ACHN (cell line): ENCODE measurements around the gene CRABP2.

Experiments
- DNase-seq: peaks from one replicate; pipeline ENCODE4 v3.0.0-alpha.2; 2015
- in situ Hi-C: cut with HindIII; loops from 2 replicates; pipeline ENCODE4 v1.10.0; 2017; ENCODE audit warnings: low sequenced_read_pairs, low pct_ligation_motif_present, low pct_unique_long_range_greater_than_20kb

CRABP2 gene

DNA sequence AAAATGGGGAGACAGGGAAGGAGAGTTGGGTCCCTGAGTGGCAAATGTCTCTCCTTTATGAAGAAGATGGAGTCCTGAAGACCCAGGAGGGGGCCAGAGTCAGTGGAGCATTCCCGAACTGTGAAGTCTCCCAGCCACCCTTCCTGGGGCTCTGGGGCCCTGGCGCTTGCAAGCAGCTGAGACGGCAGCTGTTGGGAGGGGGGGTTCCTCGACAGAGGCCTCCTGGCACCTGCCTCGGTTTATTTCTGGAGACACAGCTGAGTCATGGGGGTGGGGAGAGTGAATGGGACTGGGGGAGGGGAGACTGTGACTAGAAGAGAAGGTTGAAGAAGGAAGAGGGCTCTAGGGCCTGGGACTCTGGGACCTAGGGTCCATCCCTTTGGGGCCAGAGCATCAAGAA, 42.2 kb downstream of the CRABP2 start:
- DNase-seq, result no peak
- in situ Hi-C loops, result no loop called here

- no peak for DNase-seq
- in situ Hi-C loops, result no loop called here
Observed at GRCh38 chr1:156662800-156663055, 42.7 kb downstream of the CRABP2 start.

- no peak for DNase-seq
- in situ Hi-C loops, result no loop called here
Observed at GRCh38 chr1:156662005-156662799, 43.2 kb downstream of the CRABP2 start.

DNA sequence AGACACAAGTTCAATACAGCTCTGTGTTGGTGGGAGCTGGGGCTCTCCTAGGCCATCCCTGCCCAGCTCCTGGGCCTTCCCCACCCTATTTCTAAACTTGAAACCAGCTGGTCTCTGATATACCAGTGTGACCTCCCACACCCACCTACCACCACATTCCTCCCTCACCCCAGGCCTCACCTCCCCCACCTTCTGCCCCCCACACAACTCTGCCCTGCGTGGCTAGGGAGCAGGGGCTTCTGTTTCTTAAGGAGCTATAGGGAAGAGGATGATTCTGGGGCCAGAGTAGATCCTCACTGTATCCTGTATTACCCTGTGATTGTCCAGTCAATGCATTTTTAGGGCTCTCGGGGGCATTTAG, 44.7 kb downstream of the CRABP2 start:
- no peak for DNase-seq
- in situ Hi-C loops, result no loop called here

- in situ Hi-C loops, result no loop called here
- DNase-seq, result peak; percentile 99
Observed at GRCh38 chr1:156659988-156660751, 45.2 kb downstream of the CRABP2 start.

- in situ Hi-C loops, result no loop called here
- DNase-seq, result no peak
Observed at GRCh38 chr1:156659661-156659987, 45.8 kb downstream of the CRABP2 start.

DNA sequence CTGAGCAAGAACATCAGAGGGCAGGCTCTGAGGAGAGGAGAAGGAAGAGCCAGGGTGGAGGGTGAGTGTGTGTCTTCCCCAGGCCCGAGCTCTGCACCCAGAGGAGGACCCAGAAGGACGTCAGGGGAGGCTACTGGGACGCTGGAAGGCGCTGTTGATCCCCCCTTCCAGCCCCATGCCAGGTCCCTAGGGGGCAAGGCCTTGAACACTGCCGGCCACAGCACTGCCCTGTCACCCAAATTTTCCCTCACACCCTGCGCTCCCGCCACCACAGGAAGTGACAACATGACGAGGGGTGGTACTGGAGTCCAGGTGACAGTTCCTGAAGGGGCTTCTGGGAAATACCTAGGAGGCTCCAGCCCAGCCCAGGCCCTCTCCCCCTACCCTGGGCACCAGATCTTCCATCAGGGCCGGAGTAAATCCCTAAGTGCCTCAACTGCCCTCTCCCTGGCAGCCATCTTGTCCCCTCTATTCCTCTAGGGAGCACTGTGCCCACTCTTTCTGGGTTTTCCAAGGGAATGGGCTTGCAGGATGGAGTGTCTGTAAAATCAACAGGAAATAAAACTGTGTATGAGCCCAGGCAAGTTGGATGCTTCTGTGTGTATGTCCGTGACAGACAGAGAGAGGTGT, 46.3 kb downstream of the CRABP2 start:
- in situ Hi-C loops, result no loop called here
- no peak for DNase-seq

DNA sequence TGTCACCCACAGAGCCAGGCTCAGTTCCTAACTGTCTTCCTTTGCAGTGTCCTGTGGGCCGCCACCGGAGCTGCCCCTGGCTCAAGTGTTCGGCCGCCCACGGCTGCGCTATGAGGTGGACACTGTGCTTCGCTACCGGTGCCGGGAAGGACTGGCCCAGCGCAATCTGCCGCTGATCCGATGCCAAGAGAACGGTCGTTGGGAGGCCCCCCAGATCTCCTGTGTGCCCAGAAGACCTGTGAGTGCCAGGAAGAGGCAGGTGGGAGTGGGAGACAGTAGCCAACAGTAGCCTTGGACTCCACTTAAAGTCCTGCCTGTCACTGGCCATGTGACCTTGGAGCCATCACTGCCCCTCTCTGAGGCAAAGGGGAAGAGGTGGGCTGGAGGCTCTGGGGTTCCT, 46.9 kb downstream of the CRABP2 start:
- DNase-seq, result no peak
- in situ Hi-C loops, result no loop called here

DNA sequence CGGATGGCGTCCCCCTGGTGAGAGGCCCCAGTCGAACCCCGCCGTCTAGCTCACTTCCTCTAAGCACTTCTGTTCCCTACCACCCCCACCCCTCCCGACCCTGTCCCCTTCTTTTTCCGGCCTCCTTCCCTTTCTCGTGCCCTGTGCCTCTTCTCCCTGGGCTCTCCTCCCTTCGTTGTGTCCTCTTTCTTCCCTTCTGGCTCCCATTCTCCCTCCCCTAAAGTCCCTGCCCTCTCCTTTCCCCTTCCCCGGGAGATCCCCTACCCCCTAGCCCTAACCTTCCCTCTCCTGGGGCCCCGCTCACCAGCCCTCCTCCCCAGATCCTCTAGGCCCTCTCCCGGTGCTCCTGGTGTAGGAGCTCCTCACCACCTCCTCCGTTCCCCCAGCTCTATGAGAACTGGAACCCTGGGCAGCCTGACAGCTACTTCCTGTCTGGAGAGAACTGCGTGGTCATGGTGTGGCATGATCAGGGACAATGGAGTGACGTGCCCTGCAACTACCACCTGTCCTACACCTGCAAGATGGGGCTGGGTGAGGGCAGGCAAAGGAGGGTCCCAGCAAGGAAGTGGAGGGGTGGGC, 47.6 kb downstream of the CRABP2 start:
- in situ Hi-C loops, result no loop called here
- DNase-seq, result no peak

- in situ Hi-C loops, result no loop called here
- DNase-seq, result peak; percentile 63
Observed at GRCh38 chr1:156656806-156657740, 48.3 kb downstream of the CRABP2 start.

GRCh38 chr1:156655904-156656516, 49.4 kb downstream of the CRABP2 start:
- no peak for DNase-seq
- in situ Hi-C loops, result no loop called here

DNA sequence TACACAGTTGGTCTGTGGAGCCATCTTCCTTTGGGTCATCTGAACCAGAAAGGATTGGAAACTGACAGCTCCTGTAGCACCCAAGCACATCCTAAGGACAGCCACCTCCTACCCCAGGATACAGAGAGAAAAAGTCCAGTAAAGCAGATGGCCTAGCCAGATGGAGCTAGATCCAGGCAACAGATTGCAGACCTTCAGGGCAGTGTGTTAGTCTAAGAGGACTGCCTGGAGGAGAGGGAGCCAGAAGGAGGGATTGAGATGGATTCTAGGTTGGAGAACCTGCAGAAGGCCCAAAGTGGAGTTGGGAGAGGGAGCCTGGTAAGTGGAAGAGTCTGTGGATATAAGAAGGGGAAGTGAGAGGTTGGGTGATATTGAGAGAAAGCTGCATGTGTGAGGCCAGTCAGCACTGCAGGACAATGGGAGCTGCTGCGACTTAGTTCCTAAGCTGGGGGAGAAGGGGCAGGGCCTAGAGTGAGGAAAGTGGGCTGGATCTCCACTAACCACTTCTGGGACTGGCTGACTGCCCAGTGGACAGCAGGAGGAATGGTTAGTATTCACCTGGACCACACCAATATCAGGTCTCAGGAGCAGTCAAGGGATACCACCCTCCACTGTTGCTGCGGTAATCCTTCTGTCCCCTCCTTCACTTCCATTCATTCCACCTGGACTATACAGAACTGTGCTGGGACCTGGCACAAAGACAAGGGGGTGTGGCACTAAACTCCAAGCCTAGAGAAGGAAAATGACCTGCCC, 50.1 kb downstream of the CRABP2 start:
- DNase-seq, result no peak
- in situ Hi-C loops, result no loop called here

- no peak for DNase-seq
- in situ Hi-C loops, result no loop called here
Observed at GRCh38 chr1:156654700-156655099, 50.7 kb downstream of the CRABP2 start.

GRCh38 chr1:156652992-156653355, 52.4 kb downstream of the CRABP2 start:
- in situ Hi-C loops, result no loop called here
- no peak for DNase-seq

- peak; percentile 45 for DNase-seq
- in situ Hi-C loops, result no loop called here
Observed at GRCh38 chr1:156652131-156652991, 53.0 kb downstream of the CRABP2 start.
